Breast epithelium (tissue), 4 donors: ENCODE data around the gene PLD4. TPM values are rescaled to one million over a fixed set of nuclear protein-coding genes. Genes with fewer than 3 reads are reported as not detected.

ENCODE experiments used
- DNase-seq, 2 donors: peaks; one replicate each; pipeline ENCODE4 v3.0.0-alpha.2; 2019; ENCODE audit warnings: low spot score in 2 of 2
- H3K27ac ChIP-seq, 2 donors: fragments of 200-600 bp; sonication (generic) in 1 of 2; one replicate each; pipeline ENCODE4 v1.5.1; 2016 to 2019; ENCODE audit warnings: mild to moderate bottlenecking in 1 of 2
- H3K27me3 ChIP-seq, 2 donors: fragments of 200-600 bp; sonication (generic) in 1 of 2; one replicate each; pipeline versions ENCODE4 v1.5.1 to v1.6.0; 2017 to 2019; ENCODE audit warnings: control low read depth in 1 of 2, mild to moderate bottlenecking in 1 of 2
- H3K36me3 ChIP-seq: fragments of 200-600 bp; one replicate; pipeline ENCODE4 v1.5.1; 2019
- H3K4me1 ChIP-seq, 2 donors: fragments of 200-600 bp; sonication (generic); one replicate each; pipeline ENCODE4 v1.5.1; 2016 to 2019; ENCODE audit warnings: control low read depth in 1 of 2
- H3K4me3 ChIP-seq, 3 donors: fragments of 200-600 bp; sonication (generic); 1 replicate in 2 of 3; 2 replicates in 1 of 3; pipeline ENCODE4 v1.5.1; 2016 to 2019; ENCODE audit warnings: mild to moderate bottlenecking in 3 of 3, moderate library complexity in 2 of 3
- H3K9me3 ChIP-seq, 2 donors: fragments of 200-600 bp; sonication (generic) in 1 of 2; one replicate each; pipeline ENCODE4 v1.5.1; 2016 to 2019; ENCODE audit warnings: control low read depth in 1 of 2
- CTCF ChIP-seq, 3 donors: fragments of 450-650 bp; IDR thresholded peaks; one replicate each; pipeline ENCODE4 v1.5.1; 2016 to 2017; ENCODE audit warnings: antibody characterized with exemption in 3 of 3, mild to moderate bottlenecking in 3 of 3, moderate library complexity in 3 of 3
- POLR2A ChIP-seq: fragments of 450-650 bp; IDR thresholded peaks from one replicate; pipeline ENCODE4 v1.6.1; 2016; ENCODE audit warnings: antibody characterized with exemption, mild to moderate bottlenecking, moderate library complexity
- POLR2AphosphoS5 ChIP-seq, 3 donors: sonication (generic); formaldehyde crosslinking; IDR thresholded peaks; one replicate each; pipeline ENCODE4 v1.6.1; 2017; ENCODE audit warnings: antibody characterized with exemption in 3 of 3
- intact Hi-C: fragments of 100-400 bp; cut with DNase I; formaldehyde crosslinking; loops from one replicate; pipeline ENCODE4 v1.15.1; 2023; ENCODE audit warnings: low total_unique reads
- total RNA-seq, 3 donors: library from RNA; depleted of rRNA; stranded (reverse); fragments of >200 nt; gene quantifications; one replicate each; pipeline ENCODE4 v1.1.0, GENCODE V29; 2016

The PLD4 gene
- total RNA-seq, 3 donors from 2014 or later, result 0.33 to 4.0 TPM; not detected in 1

DNA sequence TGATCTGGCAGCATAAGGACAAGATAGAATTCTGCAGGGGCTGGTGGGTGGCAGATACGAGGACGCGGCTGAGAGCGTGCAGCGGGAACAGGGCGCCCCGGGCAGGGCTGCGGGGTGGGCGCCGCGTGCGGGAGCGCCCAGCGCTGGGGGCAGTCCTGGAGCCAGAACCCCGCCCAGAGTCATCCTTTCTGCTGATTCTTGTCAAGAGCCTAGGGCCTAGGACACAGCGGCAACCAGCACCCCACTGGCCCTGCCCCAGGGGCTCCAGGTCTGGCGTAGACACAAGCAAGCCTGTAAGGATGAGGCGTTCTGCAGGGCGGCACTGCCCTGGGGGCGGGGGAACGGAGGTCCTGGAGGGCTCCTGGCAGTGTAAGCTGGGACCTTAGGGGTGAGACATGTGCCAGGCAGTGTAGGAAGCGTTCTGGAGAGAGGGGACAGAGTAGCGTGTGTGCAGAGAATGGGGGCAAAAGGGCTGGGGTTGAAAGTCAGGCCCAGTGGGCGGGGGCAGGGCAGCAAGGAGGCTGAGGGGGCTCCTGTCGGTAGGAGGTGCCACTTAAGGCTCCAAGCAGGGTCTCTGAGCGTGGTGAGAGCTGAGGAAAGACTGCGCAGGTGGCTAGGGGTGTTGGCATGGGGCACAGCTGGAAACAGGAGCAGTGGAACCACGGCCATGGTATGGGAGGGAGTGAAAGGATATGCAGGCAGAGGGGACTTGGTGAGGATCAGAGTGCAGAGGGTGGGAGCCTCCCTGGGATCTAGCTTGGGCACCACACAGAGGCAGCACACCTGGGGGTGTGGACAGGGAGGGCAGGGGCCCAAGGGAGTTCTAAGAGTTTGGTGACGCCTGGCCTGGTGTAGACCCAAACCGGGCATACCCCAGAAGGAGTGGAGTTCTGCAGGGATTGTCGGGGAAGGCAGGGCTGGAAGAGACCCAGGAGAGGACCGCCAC lies 54.3 kb downstream of the PLD4 start:
- Histone ChIP-seq H3K36me3 (no peaks in the 10 kb centered on the region), H3K27ac (peak overlapping the region; percentile 10 to 63), H3K27me3 (no peaks in the 10 kb centered on the region), H3K9me3 (no peaks in the 10 kb centered on the region), H3K4me1 (peaks cover 7 to 36% of the 10 kb centered on the region in 2 donors), H3K4me3 (peak overlapping the region; percentile 49 to 78 (median 58))
- TF ChIP-seq POLR2A, result no peak
- TF ChIP-seq POLR2AphosphoS5 (IDR thresholded peaks at IDR 0.05), result no peak
- TF ChIP-seq CTCF (IDR thresholded peaks at IDR 0.05), result no peak
- intact Hi-C loops, result no loop called here
- DNase-seq, result no peak

- H3K9me3 ChIP-seq, result no peaks in the 10 kb centered on the region
- peak overlapping the region; percentile 10 to 63 for H3K27ac ChIP-seq
- H3K4me1 ChIP-seq, result peaks cover 4 to 26% of the 10 kb centered on the region in 2 donors
- H3K27me3 ChIP-seq, result no peaks in the 10 kb centered on the region
- H3K36me3 ChIP-seq, result no peaks in the 10 kb centered on the region
- intact Hi-C loops, result no loop called here
- H3K4me3 ChIP-seq, result no peak overlapping the region
- TF ChIP-seq POLR2AphosphoS5 (IDR thresholded peaks at IDR 0.05) (peak; percentile 22 to 56 (median 32)), CTCF (IDR thresholded peaks at IDR 0.05) (no peak)
- DNase-seq, result peak in 1 of 2 donors; percentile 86
Observed at GRCh38 chr14:104979758-104980610, 55.3 kb downstream of the PLD4 start.

GRCh38 chr14:104980611-104981531 lies 56.2 kb downstream of the PLD4 start:
- Histone ChIP-seq H3K4me3 (no peak overlapping the region), H3K4me1 (peaks cover 4 to 17% of the 10 kb centered on the region in 2 donors), H3K36me3 (no peaks in the 10 kb centered on the region), H3K9me3 (no peaks in the 10 kb centered on the region), H3K27ac (peak overlapping the region; percentile 10 to 56), H3K27me3 (no peaks in the 10 kb centered on the region)
- no peak for DNase-seq
- intact Hi-C loops, result no loop called here
- no peak for TF ChIP-seq POLR2A
- TF ChIP-seq POLR2AphosphoS5 (IDR thresholded peaks at IDR 0.05), result no peak
- TF ChIP-seq CTCF (IDR thresholded peaks at IDR 0.05), result no peak

GRCh38 chr14:104981699-104982541 lies 57.2 kb downstream of the PLD4 start:
- DNase-seq, result no peak
- no peak overlapping the region for H3K27ac ChIP-seq
- intact Hi-C loops, result no loop called here

More at GRCh38 chr14:104981699-104982541, 57.2 kb downstream of the PLD4 start:
- Histone ChIP-seq H3K36me3 (no peaks in the 10 kb centered on the region), H3K4me3 (no peak overlapping the region), H3K9me3 (no peaks in the 10 kb centered on the region), H3K4me1 (peaks cover 3 to 15% of the 10 kb centered on the region in 2 donors), H3K27me3 (no peaks in the 10 kb centered on the region)
- TF ChIP-seq POLR2A, result no peak
